DOHH2 (cell line): ENCODE measurements around the gene TMEM147.
A peak's percentile ranks its signal among the peaks of the same experiment; 100 is the strongest.

Source experiments
- H3F3A ChIP-seq: fragments of 200-600 bp; sonication (generic), shearing (Covaris generic); 2 replicates; pipeline ENCODE4 v1.6.0; 2016; ENCODE audit warnings: antibody characterized with exemption, mild to moderate bottlenecking; ENCODE audit not compliant: control insufficient read depth, insufficient read depth
- H3K27ac ChIP-seq: fragments of 200-600 bp; sonication (generic); 2 replicates; pipeline ENCODE4 v1.5.1; 2014; ENCODE audit warnings: low read depth, mild to moderate bottlenecking, low read length, moderate library complexity
- H3K27me3 ChIP-seq: fragments of 200-600 bp; sonication (generic); 2 replicates; pipeline ENCODE4 v1.6.1; 2014; ENCODE audit warnings: mild to moderate bottlenecking, low read length, mixed read lengths; ENCODE audit not compliant: control insufficient read depth
- H3K36me3 ChIP-seq: fragments of 200-600 bp; sonication (generic); 2 replicates; pipeline ENCODE4 v1.6.1; 2014; ENCODE audit warnings: mild to moderate bottlenecking, low read length, moderate library complexity, mixed read lengths; ENCODE audit not compliant: control insufficient read depth
- H3K4me1 ChIP-seq: fragments of 200-600 bp; sonication (generic); 2 replicates; pipeline ENCODE4 v1.6.1; 2014; ENCODE audit warnings: mild to moderate bottlenecking, low read length, mixed read lengths; ENCODE audit not compliant: control insufficient read depth
- H3K4me2 ChIP-seq: fragments of 200-600 bp; sonication (generic); 2 replicates; pipeline ENCODE4 v1.6.0; 2014; ENCODE audit warnings: mild to moderate bottlenecking, low read length, moderate library complexity
- H3K4me3 ChIP-seq: fragments of 200-600 bp; sonication (generic); 2 replicates; pipeline ENCODE4 v1.5.1; 2014; ENCODE audit warnings: mild to moderate bottlenecking, low read length, mixed read lengths
- H3K79me2 ChIP-seq: fragments of 200-600 bp; sonication (generic); 2 replicates; pipeline ENCODE4 v1.6.1; 2014; ENCODE audit warnings: mild to moderate bottlenecking, low read length, mixed read lengths; ENCODE audit not compliant: control insufficient read depth
- H3K9me2 ChIP-seq: fragments of 200-600 bp; sonication (generic); replicated peaks from 2 replicates; pipeline ENCODE4 v1.6.1; 2014; ENCODE audit warnings: mild to moderate bottlenecking, low read length, mixed read lengths; ENCODE audit not compliant: control insufficient read depth
- H3K9me3 ChIP-seq: fragments of 200-600 bp; sonication (generic); 2 replicates; pipeline ENCODE4 v1.6.1; 2014; ENCODE audit warnings: antibody characterized with exemption, low read length, mixed read lengths; ENCODE audit not compliant: control insufficient read depth, insufficient read depth
- H4K20me1 ChIP-seq: fragments of 200-600 bp; sonication (generic); 2 replicates; pipeline ENCODE4 v1.6.0; 2014; ENCODE audit warnings: low read depth, mild to moderate bottlenecking, antibody characterized with exemption, low read length, moderate library complexity; ENCODE audit not compliant: control insufficient read depth, insufficient read depth
- CTCF ChIP-seq: fragments of 200-600 bp; sonication (generic); IDR thresholded peaks from one replicate; pipeline ENCODE4 v1.5.1; 2014; ENCODE audit warnings: antibody characterized with exemption, mild to moderate bottlenecking, low read depth, low read length; ENCODE audit not compliant: poor library complexity, severe bottlenecking
- EZH2phosphoT487 ChIP-seq: fragments of 200-600 bp; sonication (generic); IDR thresholded peaks from 2 replicates; pipeline ENCODE4 v1.6.1; 2017; ENCODE audit warnings: borderline replicate concordance, mild to moderate bottlenecking, antibody characterized with exemption, low read length, moderate library complexity, mixed read lengths

Gene TMEM147

GRCh38 chr19:35549174-35549788, 3.9 kb downstream of the TMEM147 start:
- H3K4me1 ChIP-seq: peaks cover 13% of the 10 kb centered on the region
- TF ChIP-seq CTCF (peak; percentile 93), EZH2phosphoT487 (no peak)
- no peaks in the 10 kb centered on the region for H3K27me3 ChIP-seq
- H3K27ac ChIP-seq: no peak overlapping the region
- no peak overlapping the region for H3K4me2 ChIP-seq
- H3K4me3 ChIP-seq: no peak overlapping the region
- H3K9me3 ChIP-seq: no peaks in the 10 kb centered on the region
- H3K9me2 ChIP-seq: no peaks in the 10 kb centered on the region
- peaks cover 19% of the 10 kb centered on the region for H3K36me3 ChIP-seq
- H3K79me2 ChIP-seq: peaks cover 30% of the 10 kb centered on the region
- H4K20me1 ChIP-seq: peaks cover 2% of the 10 kb centered on the region; the same call in 1 of the 2 replicates
- no peaks in the 10 kb centered on the region for H3F3A ChIP-seq

GRCh38 chr19:35549879-35550523, 4.6 kb downstream of the TMEM147 start:
- H3K79me2 ChIP-seq: peaks cover 23% of the 10 kb centered on the region
- no peak overlapping the region for H3K27ac ChIP-seq
- no peaks in the 10 kb centered on the region for H3K9me2 ChIP-seq
- H3F3A ChIP-seq: no peaks in the 10 kb centered on the region
- H3K9me3 ChIP-seq: no peaks in the 10 kb centered on the region
- no peaks in the 10 kb centered on the region for H3K27me3 ChIP-seq
- H3K4me1 ChIP-seq: peaks cover 9% of the 10 kb centered on the region
- peaks cover 2% of the 10 kb centered on the region; the same call in 1 of the 2 replicates for H4K20me1 ChIP-seq
- no peak overlapping the region for H3K4me2 ChIP-seq
- TF ChIP-seq EZH2phosphoT487: no peak
- TF ChIP-seq CTCF: no peak
- H3K4me3 ChIP-seq: no peak overlapping the region
- H3K36me3 ChIP-seq: peaks cover 12% of the 10 kb centered on the region

- peaks cover 9% of the 10 kb centered on the region for H3K36me3 ChIP-seq
- TF ChIP-seq EZH2phosphoT487: no peak
- TF ChIP-seq CTCF: no peak
- no peaks in the 10 kb centered on the region for H3K9me3 ChIP-seq
Observed at GRCh38 chr19:35551091-35551810, 5.8 kb downstream of the TMEM147 start.

More at GRCh38 chr19:35551091-35551810, 5.8 kb downstream of the TMEM147 start:
- Histone ChIP-seq H3K27ac (no peak overlapping the region), H3K4me2 (no peak overlapping the region), H3K4me3 (no peak overlapping the region), H3F3A (no peaks in the 10 kb centered on the region), H3K9me2 (no peaks in the 10 kb centered on the region), H3K79me2 (peaks cover 10% of the 10 kb centered on the region), H3K4me1 (peaks cover 7% of the 10 kb centered on the region), H4K20me1 (peaks cover 2% of the 10 kb centered on the region; the same call in 1 of the 2 replicates), H3K27me3 (no peaks in the 10 kb centered on the region)
